A549 treated with AZD9567 at 1 μM for 4 hours (cell line): ENCODE results near the gene DNAJC22. TPM values are rescaled to one million over a fixed set of nuclear protein-coding genes. Genes with fewer than 3 reads are reported as not detected.

Experiments used
- total RNA-seq: library from RNA; stranded (reverse); fragments of 200-300 nt; extraction: Qiagen RNA extraction; gene quantifications from 5 replicates; pipeline ENCODE4 v1.2.3, GENCODE V29; 2022; ENCODE audit not compliant: insufficient read depth

DNAJC22 gene
- total RNA-seq = 13.9 to 18.5 TPM (median 16.9 TPM) in 5 replicates

GRCh38 chr12:49346659-49347310 lies at the start of gene DNAJC22:
Gene DNAJC22, plus strand, starts transcription at chr12:49346888. Its CDS starts 1,985 bp downstream, at chr12:49348873.

GRCh38 chr12:49322708-49323523 lies 23.8 kb upstream of the DNAJC22 start, which contains the start of gene TROAP:
Gene TROAP, plus strand, starts transcription at chr12:49323255. Its CDS starts 354 bp downstream, at chr12:49323609.

GRCh38 chr12:49336645-49337584 lies 9.8 kb upstream of the DNAJC22 start, which contains the start of gene C1QL4:
Gene C1QL4, minus strand, starts transcription at chr12:49337188. Its CDS starts 711 bp downstream, at chr12:49336477.

GRCh38 chr12:49367381-49368239 lies 20.9 kb downstream of the DNAJC22 start, which contains the start of gene SPATS2:
Gene SPATS2, plus strand, starts transcription at chr12:49367462. Its CDS starts 93,551 bp downstream, at chr12:49461013.

Other genes starting within 250 kb of the DNAJC22 start
- gene LMBR1L, start 236.0 kb upstream of the DNAJC22 start, total RNA-seq = 11.5 to 19.4 TPM (median 17.1 TPM) in 5 replicates
- gene TUBA1B, start 215.5 kb upstream of the DNAJC22 start, total RNA-seq = 2,309 to 2,621 TPM (median 2,411 TPM) in 5 replicates
- 188 to 279 TPM (median 226 TPM) in 5 replicates for gene TUBA1A, start 157.8 kb upstream of the DNAJC22 start, total RNA-seq
- gene TUBA1C, start 81.8 kb upstream of the DNAJC22 start, total RNA-seq = 1,668 to 2,355 TPM (median 1,781 TPM) in 5 replicates
- gene PRPH, start 51.7 kb upstream of the DNAJC22 start, total RNA-seq = 1.3 to 2.2 TPM (median 1.5 TPM) in 4 of 5 replicates, not detected in the other
- gene TROAP, start 23.6 kb upstream of the DNAJC22 start, total RNA-seq = 82.9 to 107 TPM (median 88.6 TPM) in 5 replicates
- 2.9 to 6.8 TPM (median 5.5 TPM) in 5 replicates for gene C1QL4, start 9.7 kb upstream of the DNAJC22 start, total RNA-seq
- gene SPATS2, start 20.6 kb downstream of the DNAJC22 start, total RNA-seq = 22.4 to 46.4 TPM (median 29.8 TPM) in 5 replicates
- gene KCNH3, start 192.1 kb downstream of the DNAJC22 start, total RNA-seq = 0.83 to 2.7 TPM (median 2.3 TPM) in 5 replicates
- gene MCRS1, start 221.3 kb downstream of the DNAJC22 start, total RNA-seq = 56.3 to 70.2 TPM (median 64.4 TPM) in 5 replicates